ENCODE results near the gene LOX.
A peak's percentile ranks its signal among the peaks of the same experiment; 100 is the strongest.

The LOX gene

GRCh38 chr5:122102825-122103224 lies 24.8 kb upstream of the LOX start:
- no peak overlapping the region for H2BK5ac ChIP-seq (ENCODE audit: low read length)
- no peak overlapping the region for H2AK5ac ChIP-seq (ENCODE audit: low read length)
- H3K27me3 ChIP-seq (ENCODE audit: insufficient read depth, low read length, poor library complexity): no peaks in the 10 kb centered on the region
- DNase-seq: no peak
- no peak overlapping the region for H3K56ac ChIP-seq (ENCODE audit: low read length)
- H2BK120ac ChIP-seq (ENCODE audit: low read depth, low read length): no peak overlapping the region
- H3K23ac ChIP-seq (ENCODE audit: low read length): no peak overlapping the region
- H2BK15ac ChIP-seq (replicated peaks; ENCODE audit: low read depth): no peak overlapping the region
- H3K18ac ChIP-seq (ENCODE audit: low read length): no peak overlapping the region
- no peaks in the 10 kb centered on the region for H3K4me1 ChIP-seq (ENCODE audit: control insufficient read depth, low read depth, low read length)
- no peak overlapping the region for H3K9ac ChIP-seq (ENCODE audit: low read length)
- H3K79me1 ChIP-seq (ENCODE audit: low read length): no peaks in the 10 kb centered on the region
- no peaks in the 10 kb centered on the region for H3K79me2 ChIP-seq (ENCODE audit: control insufficient read depth, insufficient read depth, low read length)
- no peak overlapping the region for H4K5ac ChIP-seq (ENCODE audit: low read length)
- H3K4me2 ChIP-seq (ENCODE audit: low read length): no peak overlapping the region
- H3K4me3 ChIP-seq (ENCODE audit: low read length): no peak overlapping the region
- H3K27ac ChIP-seq (ENCODE audit: low read depth, low read length): no peak overlapping the region
- H3K4ac ChIP-seq (ENCODE audit: low read depth, low read length): no peak overlapping the region
- no peak overlapping the region for H4K8ac ChIP-seq (ENCODE audit: low read depth, low read length)
- no peaks in the 10 kb centered on the region for H3K36me3 ChIP-seq (ENCODE audit: control insufficient read depth, insufficient read depth, low read length)
- WGBS (ENCODE audit: extremely low coverage, insufficient coverage, low lambda C conversion rate): no CpG with 5 or more reads among the region's 1 CpG

DNA sequence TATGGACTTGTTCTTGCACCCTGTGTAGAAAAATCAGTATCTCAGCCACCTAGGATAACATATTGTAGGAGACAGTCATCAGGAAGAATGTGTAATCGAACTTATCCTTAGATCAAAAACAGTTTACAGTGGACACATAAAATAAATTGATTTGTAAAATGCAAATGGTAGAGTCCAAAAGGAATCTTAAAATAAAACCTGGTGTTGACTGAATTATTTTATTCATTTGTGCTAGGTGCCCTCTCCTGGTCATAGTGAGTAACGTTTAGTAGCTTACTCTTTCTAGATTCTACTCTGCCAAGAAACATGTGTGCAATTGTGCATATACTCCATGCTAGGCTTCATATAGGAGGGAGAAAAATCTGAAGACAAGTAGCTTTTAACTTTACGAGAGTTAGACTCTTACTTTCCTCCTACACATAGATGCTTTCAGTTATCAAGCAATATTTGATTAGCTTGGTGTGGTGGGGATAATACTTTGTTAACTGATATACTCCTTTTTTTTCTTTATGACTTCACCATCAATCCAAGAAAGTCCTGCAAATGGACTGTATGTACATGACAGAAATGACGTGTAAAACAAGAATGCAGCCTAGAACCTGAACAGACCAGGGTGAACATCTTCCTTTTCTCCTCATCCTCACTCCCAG lies 23.7 kb upstream of the LOX start:
- H3K79me1 ChIP-seq (ENCODE audit: low read length): no peaks in the 10 kb centered on the region
- no peak overlapping the region for H3K4ac ChIP-seq (ENCODE audit: low read depth, low read length)
- H3K36me3 ChIP-seq (ENCODE audit: control insufficient read depth, insufficient read depth, low read length): no peaks in the 10 kb centered on the region
- no peak overlapping the region for H3K23ac ChIP-seq (ENCODE audit: low read length)
- H2BK5ac ChIP-seq (ENCODE audit: low read length): no peak overlapping the region
- H4K5ac ChIP-seq (ENCODE audit: low read length): no peak overlapping the region
- H3K4me1 ChIP-seq (ENCODE audit: control insufficient read depth, low read depth, low read length): no peaks in the 10 kb centered on the region
- no peak overlapping the region for H2BK15ac ChIP-seq (replicated peaks; ENCODE audit: low read depth)
- H3K79me2 ChIP-seq (ENCODE audit: control insufficient read depth, insufficient read depth, low read length): no peaks in the 10 kb centered on the region
- H3K18ac ChIP-seq (ENCODE audit: low read length): no peak overlapping the region
- DNase-seq: peak; percentile 28
- no peak overlapping the region for H2AK5ac ChIP-seq (ENCODE audit: low read length)
- no peak overlapping the region for H3K4me3 ChIP-seq (ENCODE audit: low read length)
- H2BK120ac ChIP-seq (ENCODE audit: low read depth, low read length): no peak overlapping the region
- no peak overlapping the region for H3K9ac ChIP-seq (ENCODE audit: low read length)
- no peak overlapping the region for H3K27ac ChIP-seq (ENCODE audit: low read depth, low read length)
- H4K8ac ChIP-seq (ENCODE audit: low read depth, low read length): no peak overlapping the region
- H3K27me3 ChIP-seq (ENCODE audit: insufficient read depth, low read length, poor library complexity): no peaks in the 10 kb centered on the region
- no CpG with 5 or more reads among the region's 4 CpGs for WGBS (ENCODE audit: extremely low coverage, insufficient coverage, low lambda C conversion rate)
- H3K56ac ChIP-seq (ENCODE audit: low read length): no peak overlapping the region
- no peak overlapping the region for H3K4me2 ChIP-seq (ENCODE audit: low read length)

- Histone ChIP-seq H3K4ac (ENCODE audit: low read depth, low read length) (no peak overlapping the region), H3K18ac (ENCODE audit: low read length) (no peak overlapping the region), H3K23ac (ENCODE audit: low read length) (no peak overlapping the region), H2BK5ac (ENCODE audit: low read length) (no peak overlapping the region), H2BK15ac (replicated peaks; ENCODE audit: low read depth) (no peak overlapping the region), H3K4me1 (ENCODE audit: control insufficient read depth, low read depth, low read length) (no peaks in the 10 kb centered on the region), H3K4me3 (ENCODE audit: low read length) (no peak overlapping the region), H4K5ac (ENCODE audit: low read length) (no peak overlapping the region), H3K9ac (ENCODE audit: low read length) (no peak overlapping the region), H3K79me1 (ENCODE audit: low read length) (no peaks in the 10 kb centered on the region), H3K56ac (ENCODE audit: low read length) (no peak overlapping the region), H3K4me2 (ENCODE audit: low read length) (no peak overlapping the region), H3K27ac (ENCODE audit: low read depth, low read length) (no peak overlapping the region), H2AK5ac (ENCODE audit: low read length) (no peak overlapping the region), H3K27me3 (ENCODE audit: insufficient read depth, low read length, poor library complexity) (no peaks in the 10 kb centered on the region), H4K8ac (ENCODE audit: low read depth, low read length) (no peak overlapping the region), H3K36me3 (ENCODE audit: control insufficient read depth, insufficient read depth, low read length) (no peaks in the 10 kb centered on the region), H2BK120ac (ENCODE audit: low read depth, low read length) (no peak overlapping the region), H3K79me2 (ENCODE audit: control insufficient read depth, insufficient read depth, low read length) (no peaks in the 10 kb centered on the region)
- DNase-seq: peak; percentile 48
- WGBS (ENCODE audit: extremely low coverage, insufficient coverage, low lambda C conversion rate): no CpG with 5 or more reads among the region's 6 CpGs
Observed at GRCh38 chr5:122099060-122099790, 21.2 kb upstream of the LOX start.

- H3K4me2 ChIP-seq (ENCODE audit: low read length): no peak overlapping the region
- no peak overlapping the region for H4K8ac ChIP-seq (ENCODE audit: low read depth, low read length)
- no peak overlapping the region for H2BK120ac ChIP-seq (ENCODE audit: low read depth, low read length)
- no peaks in the 10 kb centered on the region for H3K4me1 ChIP-seq (ENCODE audit: control insufficient read depth, low read depth, low read length)
- no CpG with 5 or more reads among the region's 1 CpG for whole genome bisulfite sequencing (ENCODE audit: extremely low coverage, insufficient coverage, low lambda C conversion rate)
- H3K4me3 ChIP-seq (ENCODE audit: low read length): no peak overlapping the region
- no peak overlapping the region for H3K18ac ChIP-seq (ENCODE audit: low read length)
- no peak overlapping the region for H2BK15ac ChIP-seq (replicated peaks; ENCODE audit: low read depth)
- no peaks in the 10 kb centered on the region for H3K79me2 ChIP-seq (ENCODE audit: control insufficient read depth, insufficient read depth, low read length)
- H3K27me3 ChIP-seq (ENCODE audit: insufficient read depth, low read length, poor library complexity): no peaks in the 10 kb centered on the region
- no peak for DNase-seq
- no peaks in the 10 kb centered on the region for H3K36me3 ChIP-seq (ENCODE audit: control insufficient read depth, insufficient read depth, low read length)
- H3K27ac ChIP-seq (ENCODE audit: low read depth, low read length): no peak overlapping the region
- H3K56ac ChIP-seq (ENCODE audit: low read length): no peak overlapping the region
- no peak overlapping the region for H2BK5ac ChIP-seq (ENCODE audit: low read length)
- no peaks in the 10 kb centered on the region for H3K79me1 ChIP-seq (ENCODE audit: low read length)
- H3K9ac ChIP-seq (ENCODE audit: low read length): no peak overlapping the region
- H3K4ac ChIP-seq (ENCODE audit: low read depth, low read length): no peak overlapping the region
- no peak overlapping the region for H2AK5ac ChIP-seq (ENCODE audit: low read length)
- no peak overlapping the region for H3K23ac ChIP-seq (ENCODE audit: low read length)
- H4K5ac ChIP-seq (ENCODE audit: low read length): no peak overlapping the region
Observed at GRCh38 chr5:122097391-122097790, 19.3 kb upstream of the LOX start.

DNA sequence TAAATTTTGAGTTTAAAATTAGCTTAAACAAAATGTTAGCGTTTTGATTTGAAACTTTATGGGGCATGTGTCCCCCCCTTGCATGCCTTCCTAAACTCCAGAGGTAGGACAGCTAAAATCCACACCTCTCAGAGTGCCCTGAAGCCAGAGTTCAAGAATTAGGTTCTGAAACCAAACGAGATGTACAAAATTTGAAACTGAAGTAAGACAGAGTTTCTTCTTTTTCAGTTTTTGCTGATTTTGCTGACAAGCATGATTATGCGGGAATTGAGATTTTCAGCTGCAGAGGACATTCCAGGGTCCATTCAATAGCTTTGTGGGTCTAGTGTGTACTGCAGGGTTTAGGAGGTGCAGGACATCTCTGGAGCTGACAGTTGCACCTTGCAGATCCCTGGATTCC lies 17.1 kb upstream of the LOX start:
- Histone ChIP-seq H3K4me2 (ENCODE audit: low read length) (no peak overlapping the region), H2BK120ac (ENCODE audit: low read depth, low read length) (no peak overlapping the region), H3K4me3 (ENCODE audit: low read length) (no peak overlapping the region), H4K5ac (ENCODE audit: low read length) (no peak overlapping the region), H3K18ac (ENCODE audit: low read length) (no peak overlapping the region), H2BK5ac (ENCODE audit: low read length) (no peak overlapping the region), H2BK15ac (replicated peaks; ENCODE audit: low read depth) (no peak overlapping the region), H3K79me1 (ENCODE audit: low read length) (no peaks in the 10 kb centered on the region), H3K79me2 (ENCODE audit: control insufficient read depth, insufficient read depth, low read length) (no peaks in the 10 kb centered on the region), H3K27me3 (ENCODE audit: insufficient read depth, low read length, poor library complexity) (no peaks in the 10 kb centered on the region), H3K36me3 (ENCODE audit: control insufficient read depth, insufficient read depth, low read length) (no peaks in the 10 kb centered on the region), H3K56ac (ENCODE audit: low read length) (no peak overlapping the region), H3K4me1 (ENCODE audit: control insufficient read depth, low read depth, low read length) (no peaks in the 10 kb centered on the region), H4K8ac (ENCODE audit: low read depth, low read length) (no peak overlapping the region), H2AK5ac (ENCODE audit: low read length) (no peak overlapping the region), H3K4ac (ENCODE audit: low read depth, low read length) (no peak overlapping the region), H3K27ac (ENCODE audit: low read depth, low read length) (no peak overlapping the region), H3K9ac (ENCODE audit: low read length) (no peak overlapping the region), H3K23ac (ENCODE audit: low read length) (no peak overlapping the region)
- DNase-seq: no peak
- no CpG with 5 or more reads among the region's 3 CpGs for WGBS (ENCODE audit: extremely low coverage, insufficient coverage, low lambda C conversion rate)
